Activated CD4-positive, CD25-positive, alpha-beta regulatory T cell treated with anti-CD3 and anti-CD28 coated beads, Interleukin-2, amount 50 U/mL, for 24 hours (primary cell): Measurements from ENCODE around the gene ENTHD1.

ENCODE experiments used
- ATAC-seq, 2 donors: fragments of 150-1000 bp; cut with Tn5 transposase; one replicate each; pipeline ENCODE4 v1.10.0; 2021; ENCODE audit warnings: mild to moderate bottlenecking in 1 of 2, moderate library complexity in 1 of 2

The ENTHD1 gene

DNA sequence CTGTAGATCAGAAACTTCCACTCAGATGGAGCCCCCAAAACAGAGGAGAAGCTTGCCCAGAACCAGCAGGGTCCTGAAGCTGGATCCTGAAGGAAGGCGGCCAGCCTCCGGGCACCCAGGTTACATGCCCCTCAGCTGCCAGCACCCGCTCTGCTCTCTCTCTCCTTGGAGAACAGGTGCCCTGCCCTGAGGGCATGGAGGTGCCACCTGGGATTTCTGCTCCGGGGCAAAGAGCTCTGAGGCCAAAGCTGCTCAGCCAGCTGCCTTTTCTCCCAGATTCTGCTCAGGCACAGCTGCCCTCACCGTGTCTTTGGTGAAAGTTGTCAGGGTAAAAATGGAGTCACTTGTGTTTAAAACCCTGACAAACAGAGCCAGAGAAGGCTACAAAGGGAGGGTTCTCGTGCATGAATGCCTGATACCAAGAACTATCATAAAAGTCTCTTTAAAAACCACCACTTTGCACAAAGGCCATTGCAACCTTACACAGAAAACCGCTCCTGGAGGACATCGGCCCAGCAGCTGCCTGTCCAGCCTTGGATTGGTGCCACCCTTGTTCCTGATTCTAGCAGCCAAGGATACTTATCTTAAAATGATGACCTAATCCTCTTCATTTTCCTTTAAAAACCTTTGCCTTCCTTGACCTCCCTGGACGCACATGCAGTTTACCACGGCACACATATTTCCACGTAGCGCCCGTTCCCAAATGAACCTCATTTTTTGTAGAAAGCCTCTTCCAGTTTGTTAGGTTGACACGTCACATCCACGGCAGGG lies 183.0 kb downstream of the ENTHD1 start:
- ATAC-seq = no peak

DNA sequence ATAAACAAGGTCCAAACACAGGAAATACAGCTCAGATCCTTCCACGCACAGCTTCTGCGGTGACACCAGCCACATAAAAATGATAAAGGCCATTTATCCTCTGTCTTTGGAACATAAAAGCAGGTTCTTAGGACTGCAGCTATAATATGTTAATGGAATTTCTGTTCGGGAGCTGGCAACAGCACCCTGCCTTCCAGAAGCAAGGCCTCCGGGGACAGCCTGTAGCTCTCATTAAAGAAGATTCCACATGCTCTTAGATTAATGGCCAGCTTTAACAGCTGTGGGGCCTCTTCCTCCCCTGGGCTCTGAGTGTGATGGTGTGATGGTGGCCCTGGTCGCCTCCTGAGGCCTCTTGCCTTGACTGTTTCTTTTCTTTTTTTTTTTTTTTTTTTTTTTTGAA lies 185.7 kb downstream of the ENTHD1 start:
- ATAC-seq = no peak

DNA sequence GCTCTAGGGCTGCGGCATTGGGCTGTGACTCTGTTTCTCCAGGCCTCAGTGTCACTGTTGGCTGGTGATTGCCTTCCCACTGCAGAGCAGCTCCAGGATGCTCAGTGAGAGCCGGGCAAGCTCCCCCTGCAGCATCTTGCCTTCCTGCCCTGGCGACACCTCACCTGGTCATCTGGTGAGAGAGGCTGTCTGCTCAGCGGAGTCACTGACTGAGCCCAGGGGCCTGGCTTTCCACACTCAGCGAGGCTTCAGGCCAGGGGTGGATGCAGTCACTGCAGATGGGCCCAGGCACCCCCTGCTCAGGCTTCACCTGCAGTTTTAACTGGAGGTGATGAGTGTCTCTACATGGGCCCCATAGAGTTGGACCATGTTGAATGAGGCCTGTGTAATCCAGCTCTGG lies 186.2 kb downstream of the ENTHD1 start:
- ATAC-seq = no peak

DNA sequence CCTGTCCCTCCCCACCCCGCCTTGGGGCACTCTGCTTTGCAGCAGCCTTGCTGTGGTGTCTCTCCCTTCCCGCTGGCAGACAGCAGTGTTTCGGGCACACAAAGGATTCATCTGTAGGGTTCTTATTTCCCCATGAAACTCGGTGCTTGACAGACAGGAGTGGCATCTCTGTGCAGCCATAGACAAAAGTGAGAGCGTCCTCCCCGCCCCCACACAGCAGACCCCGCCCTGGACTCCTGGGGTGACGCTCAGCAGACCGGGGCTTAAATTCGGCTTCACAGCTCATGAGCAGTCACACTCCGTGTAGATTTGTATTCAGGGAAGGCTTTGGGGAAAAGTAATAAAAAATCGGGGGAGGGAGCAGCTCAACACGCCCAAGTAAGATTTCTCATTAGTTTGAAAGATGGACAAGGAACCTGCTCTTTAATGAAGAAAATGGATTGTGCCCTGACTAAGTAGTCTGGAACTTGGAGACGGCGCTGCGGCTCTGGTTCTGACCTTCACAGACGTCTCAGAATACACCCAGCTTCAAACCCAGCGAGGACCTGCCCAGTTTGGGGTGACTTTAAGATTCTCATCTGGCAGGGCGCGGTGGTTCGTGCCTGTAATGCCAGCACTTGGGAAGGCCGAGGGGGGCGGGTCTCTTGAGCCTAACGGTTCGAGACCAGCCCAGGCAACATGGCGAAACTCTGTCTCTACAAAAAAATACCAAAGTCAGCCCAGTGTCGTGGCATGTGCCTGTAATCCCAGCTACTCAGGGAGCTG lies 187.0 kb downstream of the ENTHD1 start:
- ATAC-seq = no peak

DNA sequence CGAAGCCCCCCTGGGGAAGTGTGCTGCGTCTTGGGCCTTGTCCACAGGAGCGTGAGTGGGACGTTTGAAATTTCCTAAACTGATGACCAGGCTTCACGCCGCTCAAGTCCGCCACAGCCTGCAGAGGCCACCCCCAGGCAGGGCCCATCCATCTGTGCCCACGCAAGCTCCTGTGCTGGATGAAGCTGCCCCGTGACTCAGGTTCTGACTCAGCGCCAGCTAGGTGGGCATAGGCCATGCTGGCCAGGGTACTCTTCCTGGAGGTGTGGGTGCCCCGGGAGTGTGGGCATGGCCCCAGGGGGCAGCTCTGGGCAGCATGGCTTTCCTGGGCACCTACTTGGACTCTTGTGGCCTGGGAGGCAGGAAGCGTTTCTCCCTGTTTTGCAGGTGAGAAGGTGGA lies 188.2 kb downstream of the ENTHD1 start:
- no peak for ATAC-seq

DNA sequence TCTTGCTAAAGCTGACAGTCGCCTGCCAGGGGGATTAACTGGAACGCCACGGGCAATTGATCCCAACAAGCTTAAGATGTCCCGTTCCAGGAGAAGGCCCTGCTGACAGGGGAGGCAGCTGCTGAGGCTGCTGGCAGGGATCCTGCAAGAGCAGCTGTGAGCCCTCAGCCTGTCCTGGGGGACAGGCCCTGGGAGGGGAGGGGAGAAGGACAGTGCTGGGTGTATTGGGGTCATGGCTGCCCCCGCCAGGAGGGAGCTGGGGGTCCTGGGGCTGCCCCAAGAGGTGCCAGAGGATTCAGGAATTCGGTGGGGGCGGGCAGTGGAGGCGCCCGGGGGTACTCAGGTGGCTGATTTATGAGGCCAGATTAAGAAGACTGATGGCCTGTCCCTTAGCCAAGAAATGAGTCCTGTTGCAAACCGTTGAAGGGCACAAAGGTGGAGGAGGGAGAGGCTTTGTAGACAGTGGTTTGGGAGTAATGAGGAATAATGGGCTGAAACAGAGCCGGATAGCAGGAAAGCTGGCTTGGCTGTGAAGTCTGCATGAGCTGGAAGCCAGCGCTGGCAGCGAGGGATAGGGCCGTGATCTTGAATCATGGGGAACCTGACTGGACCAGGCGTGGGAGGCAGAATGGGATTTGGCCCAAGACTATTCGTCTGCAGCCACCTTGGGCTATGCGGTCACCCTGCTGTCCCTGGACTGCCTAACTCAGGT lies 189.5 kb downstream of the ENTHD1 start:
- no peak for ATAC-seq

DNA sequence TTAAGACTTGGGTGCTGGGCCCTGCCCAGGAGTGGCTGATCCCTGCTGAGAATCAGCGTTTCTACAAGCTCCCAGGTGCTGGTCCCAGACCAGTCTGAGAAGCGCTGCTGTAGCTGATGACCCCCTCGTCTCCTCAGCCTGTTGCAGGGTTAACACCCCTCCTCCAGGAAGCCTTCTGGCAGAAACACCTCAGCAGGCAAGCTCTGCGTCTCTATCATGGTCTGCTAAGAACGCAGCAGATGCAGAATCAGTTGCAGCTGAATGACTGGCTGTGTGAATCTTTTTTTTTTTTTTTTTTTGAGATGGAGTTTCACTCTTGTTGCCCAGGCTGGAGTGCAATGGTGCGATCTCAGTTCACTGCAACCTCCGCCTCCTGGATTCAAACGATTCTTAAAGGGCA lies 190.5 kb downstream of the ENTHD1 start:
- ATAC-seq = no peak

DNA sequence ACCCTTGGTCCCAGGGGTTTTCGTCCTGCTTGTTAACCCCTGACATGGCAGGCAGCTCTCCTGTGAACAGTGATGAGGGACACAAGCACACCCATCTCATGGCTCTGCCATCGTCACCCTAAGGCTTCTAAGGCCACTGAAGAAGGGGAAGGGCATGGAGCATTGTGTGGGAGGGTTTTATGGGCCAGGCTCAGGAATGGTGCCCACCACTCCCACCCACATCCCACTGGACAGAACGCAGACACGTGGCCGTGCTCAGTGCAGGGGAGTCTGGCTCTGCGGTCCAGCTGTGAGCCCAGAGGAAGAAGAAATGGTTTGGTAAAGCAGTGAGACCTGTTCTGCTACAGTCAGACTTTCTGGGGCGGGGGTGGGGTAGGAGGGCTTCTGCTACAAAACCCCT lies 193.0 kb downstream of the ENTHD1 start:
- ATAC-seq = no peak

DNA sequence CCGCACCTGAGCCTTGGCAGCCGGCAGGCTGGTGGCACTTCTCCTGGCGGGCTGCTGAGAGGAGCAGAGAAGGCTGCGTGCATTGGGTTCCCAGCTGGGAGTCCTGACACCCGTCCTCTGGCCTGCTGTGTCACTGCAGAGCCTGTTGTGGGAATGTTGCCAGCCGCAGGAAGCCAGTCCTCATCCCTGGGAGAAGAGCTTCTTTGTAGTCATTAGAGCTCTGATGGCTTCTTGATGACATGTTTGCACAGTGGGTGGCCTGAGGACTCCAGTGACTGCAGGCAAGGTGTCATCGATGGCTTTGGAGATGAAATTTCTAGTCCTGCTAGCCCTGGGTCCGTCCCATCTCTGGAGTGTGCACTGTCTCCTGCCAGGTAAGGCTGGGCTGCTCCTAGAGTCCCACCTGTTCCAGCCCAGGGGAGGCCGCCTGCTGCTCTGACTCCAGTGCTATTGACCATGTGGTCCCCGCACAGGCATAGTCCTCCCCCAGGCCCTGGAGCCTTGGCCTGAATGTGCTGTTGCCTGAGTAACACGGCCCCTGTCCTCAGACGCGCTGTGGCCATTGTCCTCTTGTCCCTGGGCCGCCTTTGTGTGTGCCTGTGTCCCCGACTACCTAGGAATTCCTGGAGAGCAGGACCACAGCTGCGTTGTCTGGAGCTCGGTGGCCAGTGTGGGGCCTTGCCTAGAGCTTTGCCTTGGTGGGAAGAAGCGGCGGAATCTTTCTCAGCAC lies 193.8 kb downstream of the ENTHD1 start:
- ATAC-seq = no peak

DNA sequence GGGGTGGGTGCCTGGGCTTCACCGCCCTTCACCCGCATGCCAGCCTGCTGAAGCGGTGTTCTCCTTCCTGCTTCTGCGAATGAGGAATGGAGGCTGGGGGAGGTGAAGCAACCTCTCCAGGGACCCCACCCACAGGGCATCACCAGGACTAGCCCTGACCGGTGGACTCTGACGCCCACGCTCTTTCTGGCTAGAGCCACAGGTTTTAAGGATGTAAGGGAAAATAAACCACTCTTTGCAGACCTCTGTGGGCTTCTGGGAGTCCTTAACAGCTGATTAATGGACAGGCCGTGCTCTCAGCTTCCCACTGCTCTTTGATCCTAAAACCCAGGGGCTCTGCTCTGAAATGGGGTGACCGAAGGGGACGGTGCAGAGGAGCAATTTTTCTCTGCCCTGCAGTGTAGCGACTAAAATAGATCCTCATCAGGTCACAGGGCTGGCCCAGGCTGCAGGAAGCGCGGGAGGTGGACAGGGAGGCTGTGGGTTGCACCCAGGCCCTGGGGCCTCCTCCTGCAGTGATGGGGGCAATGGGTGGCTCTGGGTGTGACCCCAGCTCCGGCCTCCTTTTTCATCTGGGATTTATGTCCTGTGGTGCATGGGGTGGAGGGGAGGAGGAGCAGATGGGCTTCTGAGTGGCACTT lies 195.7 kb downstream of the ENTHD1 start:
- ATAC-seq = no peak

DNA sequence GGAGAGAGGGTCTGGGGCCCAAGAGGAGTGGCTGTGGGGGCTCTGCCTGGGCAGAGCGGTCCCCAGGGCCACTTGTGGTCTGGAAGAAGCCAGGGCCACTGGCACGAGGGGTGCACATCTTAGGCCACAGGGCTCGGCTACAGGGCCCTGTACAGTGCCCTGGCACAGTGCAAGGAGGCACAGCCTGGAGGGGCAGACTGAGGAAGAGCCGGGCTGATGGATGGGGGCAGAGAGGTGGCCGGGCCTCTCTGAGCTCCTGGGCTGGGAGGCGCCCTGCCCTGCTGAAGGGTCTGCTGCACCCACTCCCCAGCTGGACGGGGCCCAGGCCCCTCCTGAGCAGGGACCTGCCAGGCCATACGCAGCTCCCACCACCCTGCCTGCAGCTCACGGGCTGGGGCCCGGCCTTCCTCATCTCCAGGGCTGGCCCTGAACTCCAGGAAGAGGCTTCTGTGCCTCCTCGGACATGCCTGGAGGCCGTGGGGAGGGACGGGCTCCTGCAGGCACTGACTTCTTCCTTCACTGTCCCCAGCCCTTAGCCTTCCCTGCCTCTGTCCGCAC lies 199.5 kb downstream of the ENTHD1 start:
- ATAC-seq = peak in 1 of 2 donors; percentile 21
